HepG2 (cell line): Measurements from ENCODE around the gene IL22. TPM values are rescaled to one million over a fixed set of nuclear protein-coding genes. Genes with fewer than 3 reads are reported as not detected.

ENCODE experiments used
- ATAC-seq: fragments of 200-7000 bp; cut with Tn5 transposase; 3 replicates; pipeline ENCODE4 v1.9.1; 2020; ENCODE audit warnings: mild to moderate bottlenecking, moderate library complexity
- BruUV-seq: library from RNA; stranded (reverse); fragments of 400-500 nt; replicated peaks from 2 replicates; lab custom pipeline; 2021; lab: Mats Ljungman, UMichigan
- CTCF ChIA-PET: fragments of 300-600 bp; formaldehyde crosslinking; extraction: SDS; loops from one replicate; lab custom pipeline; 2021; ENCODE audit warnings: low total read pairs, inconsistent platforms, low intra/inter-chr PET ratio; lab: Yijun Ruan, JAX
- POLR2A ChIA-PET: fragments of 350-600 bp; sonication (Branson Sonifier 250); formaldehyde crosslinking; loops from one replicate; lab custom pipeline; 2020; ENCODE audit warnings: antibody characterized with exemption, inconsistent platforms; lab: Yijun Ruan, JAX
- DNase-seq: peaks from one replicate; pipeline ENCODE4 v3.0.0-alpha.2; 2015; ENCODE audit warnings: low spot score
- FAIRE-seq: peaks from 3 replicates; lab custom pipeline; 2011; peaks lifted over from hg19 to GRCh38; lab: Jason Lieb, UNC
- H2AFZ ChIP-seq: one replicate; pipeline ENCODE4 v1.6.1; 2011; ENCODE audit warnings: low read length, inconsistent platforms
- H3K27ac ChIP-seq: fragments of 300-600 bp; 3 replicates; pipeline ENCODE4 v1.8.0; 2011; ENCODE audit warnings: mixed run types, mild to moderate bottlenecking, mixed read lengths, low read length, inconsistent platforms; ENCODE audit not compliant: insufficient read depth; ENCODE audit errors: extremely low read length
- H3K27me3 ChIP-seq, 2 experiments: fragments of 200-600 bp in 1 of 2; 2 replicates in 1 of 2; 3 replicates in 1 of 2; pipeline versions ENCODE4 v1.6.0 to v1.8.0; 2011; ENCODE audit warnings: low read length in 2 of 2, mild to moderate bottlenecking in 2 of 2, moderate library complexity in 2 of 2, inconsistent platforms in 1 of 2; ENCODE audit not compliant: insufficient read depth in 2 of 2, control insufficient read depth in 1 of 2
- H3K36me3 ChIP-seq, 2 experiments: fragments of 200-600 bp in 1 of 2; replicated peaks in 1 of 2; 2 replicates in 1 of 2; 3 replicates in 1 of 2; pipeline versions ENCODE4 v1.5.1 to v1.8.0; 2011; ENCODE audit warnings: low read length in 2 of 2, inconsistent platforms in 1 of 2; ENCODE audit not compliant: insufficient read depth in 2 of 2, control insufficient read depth in 1 of 2
- H3K4me1 ChIP-seq: 2 replicates; pipeline ENCODE4 v1.5.1; 2012; ENCODE audit warnings: low read length, inconsistent platforms; ENCODE audit not compliant: insufficient read depth
- H3K4me2 ChIP-seq: 2 replicates; pipeline ENCODE4 v1.6.0; 2011; ENCODE audit warnings: low read depth, low read length, inconsistent platforms
- H3K4me3 ChIP-seq, 3 experiments: fragments of 200-600 bp in 1 of 3; sonication (generic), shearing (Covaris generic) in 1 of 3; replicated peaks in 1 of 3; 2 replicates each; pipeline ENCODE4 v1.5.1; 2011 to 2016; ENCODE audit warnings: low read length in 3 of 3, inconsistent platforms in 2 of 3, low read depth in 2 of 3, mild to moderate bottlenecking in 2 of 3, control low read depth in 1 of 3, mixed read lengths in 1 of 3; ENCODE audit not compliant: insufficient read depth in 1 of 3
- H3K79me2 ChIP-seq: one replicate; pipeline ENCODE4 v1.6.1; 2011; ENCODE audit warnings: low read length, inconsistent platforms; ENCODE audit not compliant: insufficient read depth
- H3K9ac ChIP-seq: 2 replicates; pipeline ENCODE4 v1.6.0; 2011; ENCODE audit warnings: mild to moderate bottlenecking, low read depth, low read length, inconsistent platforms; ENCODE audit not compliant: insufficient read depth
- H3K9me3 ChIP-seq: 2 replicates; pipeline ENCODE4 v1.5.1; 2012; ENCODE audit warnings: mild to moderate bottlenecking, low read length
- H4K20me1 ChIP-seq: 2 replicates; pipeline ENCODE4 v1.6.0; 2011; ENCODE audit warnings: inconsistent platforms, mild to moderate bottlenecking, low read length, moderate library complexity; ENCODE audit not compliant: insufficient read depth
- HES4 ChIP-seq: sonication (generic); formaldehyde crosslinking; IDR thresholded peaks from 2 replicates; pipeline ENCODE4 v1.9.0; 2021; ENCODE audit warnings: mild to moderate bottlenecking, missing genetic modification reagents, borderline replicate concordance
- HMG20B ChIP-seq: conservative IDR thresholded peaks from 2 replicates; pipeline ENCODE4 v1.6.1; 2016; ENCODE audit warnings: missing genetic modification reagents, missing compliant biosample characterization
- IKZF4 ChIP-seq: sonication (generic); formaldehyde crosslinking; IDR thresholded peaks from 2 replicates; pipeline ENCODE4 v1.5.1; 2020; ENCODE audit warnings: borderline replicate concordance, mild to moderate bottlenecking, low read depth, missing genetic modification reagents; ENCODE audit errors: not compliant biosample characterization
- JDP2 ChIP-seq: sonication (generic); formaldehyde crosslinking; IDR thresholded peaks from 2 replicates; pipeline ENCODE4 v1.8.1; 2022; ENCODE audit warnings: missing genetic modification reagents, borderline replicate concordance
- KDM5B ChIP-seq: sonication (generic); formaldehyde crosslinking; IDR thresholded peaks from 2 replicates; pipeline ENCODE4 v1.4.0; 2020; ENCODE audit warnings: missing genetic modification reagents, mild to moderate bottlenecking, borderline replicate concordance
- RORA ChIP-seq: sonication (generic); formaldehyde crosslinking; IDR thresholded peaks from 2 replicates; pipeline ENCODE4 v1.5.0; 2020; ENCODE audit warnings: mild to moderate bottlenecking, missing genetic modification reagents, moderate library complexity
- SETDB1 ChIP-seq: sonication (generic); formaldehyde crosslinking; IDR thresholded peaks from 2 replicates; pipeline ENCODE4 v1.5.1; 2020; ENCODE audit warnings: missing genetic modification reagents, mild to moderate bottlenecking, borderline replicate concordance
- SIX1 ChIP-seq: sonication (generic); formaldehyde crosslinking; IDR thresholded peaks from 2 replicates; pipeline ENCODE4 v1.4.0; 2020; ENCODE audit warnings: missing genetic modification reagents, borderline replicate concordance
- ZEB1 ChIP-seq: IDR thresholded peaks from 2 replicates; pipeline ENCODE4 v1.6.1; 2012; ENCODE audit warnings: mild to moderate bottlenecking, low read depth, inconsistent platforms; ENCODE audit not compliant: insufficient replicate concordance
- ZKSCAN8 ChIP-seq: IDR thresholded peaks from 2 replicates; pipeline ENCODE4 v1.6.1; 2016; ENCODE audit warnings: borderline replicate concordance, missing genetic modification reagents, missing compliant biosample characterization
- ZNF180 ChIP-seq: sonication (generic); formaldehyde crosslinking; IDR thresholded peaks from 2 replicates; pipeline ENCODE4 v1.4.0; 2020; ENCODE audit warnings: low read depth, missing genetic modification reagents, borderline replicate concordance
- ZNF207 ChIP-seq: fragments of 450-650 bp; IDR thresholded peaks from 2 replicates; pipeline ENCODE4 v1.6.1; 2016; ENCODE audit warnings: antibody characterized with exemption, borderline replicate concordance
- ZNF292 ChIP-seq: sonication (generic); formaldehyde crosslinking; IDR thresholded peaks from 2 replicates; pipeline ENCODE4 v1.8.1; 2022; ENCODE audit warnings: mild to moderate bottlenecking, low read depth, missing genetic modification reagents, borderline replicate concordance
- ZNF468 ChIP-seq: sonication (generic); formaldehyde crosslinking; IDR thresholded peaks from 2 replicates; pipeline ENCODE4 v1.8.0; 2022; ENCODE audit warnings: mild to moderate bottlenecking, moderate library complexity, missing genetic modification reagents
- ZNF713 ChIP-seq: sonication (generic); formaldehyde crosslinking; IDR thresholded peaks from 2 replicates; pipeline ENCODE4 v1.4.0; 2020; ENCODE audit warnings: mild to moderate bottlenecking, missing genetic modification reagents
- WGBS: methylation state at CpG from one replicate; pipeline ENCODE4 v1.1.6; 2017; ENCODE audit warnings: low lambda C conversion rate; 5-methylcytosine and 5-hydroxymethylcytosine counted together
- in situ Hi-C: cut with HindIII; loops from 2 replicates; pipeline ENCODE4 v1.10.0; 2017; ENCODE audit warnings: low pct_unique_long_range_greater_than_20kb; ENCODE audit not compliant: extremely low pct_ligation_motif_present
- intact Hi-C: fragments of 100-400 bp; cut with micrococcal nuclease; formaldehyde crosslinking; loops from one replicate; pipeline ENCODE4 v1.10.0; 2022; ENCODE audit not compliant: unreplicated experiment
- polyA plus RNA-seq, 8 experiments: library from polyadenylated mRNA; depleted of rRNA in 3 of 8; stranded (reverse) in 7 of 8; unstranded in 1 of 8; fragments of >200 nt; fragmentation: Illumina TruSeq in 4 of 8; extraction: Trizol in 4 of 8; gene quantifications; 2 replicates each; pipeline versions ENCODE4 v1.2.1 to v1.2.3, GENCODE V29; 2011 to 2016; ENCODE audit warnings: low read depth in 4 of 8, missing spikeins in 1 of 8, mixed read lengths in 1 of 8; ENCODE audit not compliant: insufficient read depth in 1 of 8
- total RNA-seq, 5 experiments: library from RNA; depleted of rRNA; stranded (reverse); fragments of >200 nt; fragmentation: Illumina TruSeq; extraction: Trizol; gene quantifications; 2 replicates each; pipeline ENCODE4 v1.2.3, GENCODE V29; 2016; ENCODE audit warnings: low read depth in 1 of 5
- TF ChIP-seq, protein P1 (sequence below): sonication (generic); formaldehyde crosslinking; IDR thresholded peaks from 2 replicates; pipeline ENCODE4 v1.4.0; 2020; ENCODE audit warnings: missing genetic modification reagents
- TF ChIP-seq, protein P2 (sequence below): IDR thresholded peaks from 2 replicates; pipeline ENCODE4 v1.6.1; 2012; ENCODE audit warnings: low read depth, low read length, improper control_type of control experiment
- TF ChIP-seq, protein P3 (sequence below): sonication (generic); formaldehyde crosslinking; IDR thresholded peaks from 2 replicates; pipeline ENCODE4 v1.4.0; 2020; ENCODE audit warnings: missing genetic modification reagents, borderline replicate concordance

Gene IL22
- total and polyA plus RNA-seq, 2 of the 13 experiments (the other 11 are each of a cell fraction or from before 2014, with no cell fraction given), result not detected

DNA sequence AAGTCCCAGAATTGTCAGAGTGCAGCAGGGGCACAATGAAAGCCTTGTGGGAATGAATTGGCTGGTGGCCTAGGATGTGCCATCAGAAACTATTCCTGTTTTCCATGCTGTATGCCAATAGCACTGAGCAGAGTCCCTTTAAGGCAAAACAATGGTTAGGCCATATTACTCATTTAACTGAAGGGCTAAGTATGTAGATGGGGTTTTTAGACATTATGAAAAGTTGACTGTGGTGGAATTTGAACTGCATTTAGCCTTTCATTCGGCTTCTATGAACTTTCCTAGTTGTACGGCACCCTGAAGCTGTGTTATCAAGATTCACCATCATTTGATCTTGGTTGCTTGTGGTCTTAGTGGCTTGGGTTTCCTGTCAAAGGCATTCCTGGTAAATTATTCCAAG, 52.5 kb downstream of the IL22 start:
- Histone ChIP-seq H3K27ac (no peak overlapping the region), H3K36me3 (no peaks in the 10 kb centered on the region), H3K4me1 (no peaks in the 10 kb centered on the region), H3K27me3 (no peaks in the 10 kb centered on the region; a peak in 2 of 5 replicates), H3K4me3 (no peak overlapping the region), H3K9me3 (no peaks in the 10 kb centered on the region), H2AFZ (no peak overlapping the region), H3K9ac (no peak overlapping the region), H4K20me1 (no peaks in the 10 kb centered on the region), H3K4me2 (no peak overlapping the region), H3K79me2 (no peaks in the 10 kb centered on the region)
- BruUV-seq, result no TSS peak
- ATAC-seq (no peak), FAIRE-seq (no peak), DNase-seq (no peak)
- WGBS, result 0% methylated on average over 2 of the region's 2 CpGs
- in situ Hi-C loops (no loop called here), intact Hi-C loops (no loop called here)
- ChIA-PET POLR2A (no interaction called here), CTCF (no interaction called here)
- TF ChIP-seq ZKSCAN8 (CRISPR knock-in tag), result no peak
- TF ChIP-seq JDP2 (CRISPR knock-in tag), result no peak
- no peak for TF ChIP-seq ZNF292 (CRISPR knock-in tag)
- TF ChIP-seq SIX1 (CRISPR knock-in tag), result no peak
- TF ChIP-seq, protein P1, sequence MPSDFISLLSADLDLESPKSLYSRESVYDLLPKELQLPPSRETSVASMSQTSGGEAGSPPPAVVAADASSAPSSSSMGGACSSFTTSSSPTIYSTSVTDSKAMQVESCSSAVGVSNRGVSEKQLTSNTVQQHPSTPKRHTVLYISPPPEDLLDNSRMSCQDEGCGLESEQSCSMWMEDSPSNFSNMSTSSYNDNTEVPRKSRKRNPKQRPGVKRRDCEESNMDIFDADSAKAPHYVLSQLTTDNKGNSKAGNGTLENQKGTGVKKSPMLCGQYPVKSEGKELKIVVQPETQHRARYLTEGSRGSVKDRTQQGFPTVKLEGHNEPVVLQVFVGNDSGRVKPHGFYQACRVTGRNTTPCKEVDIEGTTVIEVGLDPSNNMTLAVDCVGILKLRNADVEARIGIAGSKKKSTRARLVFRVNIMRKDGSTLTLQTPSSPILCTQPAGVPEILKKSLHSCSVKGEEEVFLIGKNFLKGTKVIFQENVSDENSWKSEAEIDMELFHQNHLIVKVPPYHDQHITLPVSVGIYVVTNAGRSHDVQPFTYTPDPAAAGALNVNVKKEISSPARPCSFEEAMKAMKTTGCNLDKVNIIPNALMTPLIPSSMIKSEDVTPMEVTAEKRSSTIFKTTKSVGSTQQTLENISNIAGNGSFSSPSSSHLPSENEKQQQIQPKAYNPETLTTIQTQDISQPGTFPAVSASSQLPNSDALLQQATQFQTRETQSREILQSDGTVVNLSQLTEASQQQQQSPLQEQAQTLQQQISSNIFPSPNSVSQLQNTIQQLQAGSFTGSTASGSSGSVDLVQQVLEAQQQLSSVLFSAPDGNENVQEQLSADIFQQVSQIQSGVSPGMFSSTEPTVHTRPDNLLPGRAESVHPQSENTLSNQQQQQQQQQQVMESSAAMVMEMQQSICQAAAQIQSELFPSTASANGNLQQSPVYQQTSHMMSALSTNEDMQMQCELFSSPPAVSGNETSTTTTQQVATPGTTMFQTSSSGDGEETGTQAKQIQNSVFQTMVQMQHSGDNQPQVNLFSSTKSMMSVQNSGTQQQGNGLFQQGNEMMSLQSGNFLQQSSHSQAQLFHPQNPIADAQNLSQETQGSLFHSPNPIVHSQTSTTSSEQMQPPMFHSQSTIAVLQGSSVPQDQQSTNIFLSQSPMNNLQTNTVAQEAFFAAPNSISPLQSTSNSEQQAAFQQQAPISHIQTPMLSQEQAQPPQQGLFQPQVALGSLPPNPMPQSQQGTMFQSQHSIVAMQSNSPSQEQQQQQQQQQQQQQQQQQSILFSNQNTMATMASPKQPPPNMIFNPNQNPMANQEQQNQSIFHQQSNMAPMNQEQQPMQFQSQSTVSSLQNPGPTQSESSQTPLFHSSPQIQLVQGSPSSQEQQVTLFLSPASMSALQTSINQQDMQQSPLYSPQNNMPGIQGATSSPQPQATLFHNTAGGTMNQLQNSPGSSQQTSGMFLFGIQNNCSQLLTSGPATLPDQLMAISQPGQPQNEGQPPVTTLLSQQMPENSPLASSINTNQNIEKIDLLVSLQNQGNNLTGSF (CRISPR knock-in tag), result no peak
- TF ChIP-seq RORA (CRISPR knock-in tag), result no peak
- TF ChIP-seq ZNF713 (CRISPR knock-in tag), result no peak
- no peak for TF ChIP-seq ZNF180 (CRISPR knock-in tag)
- no peak for TF ChIP-seq HES4
- TF ChIP-seq, protein P2, sequence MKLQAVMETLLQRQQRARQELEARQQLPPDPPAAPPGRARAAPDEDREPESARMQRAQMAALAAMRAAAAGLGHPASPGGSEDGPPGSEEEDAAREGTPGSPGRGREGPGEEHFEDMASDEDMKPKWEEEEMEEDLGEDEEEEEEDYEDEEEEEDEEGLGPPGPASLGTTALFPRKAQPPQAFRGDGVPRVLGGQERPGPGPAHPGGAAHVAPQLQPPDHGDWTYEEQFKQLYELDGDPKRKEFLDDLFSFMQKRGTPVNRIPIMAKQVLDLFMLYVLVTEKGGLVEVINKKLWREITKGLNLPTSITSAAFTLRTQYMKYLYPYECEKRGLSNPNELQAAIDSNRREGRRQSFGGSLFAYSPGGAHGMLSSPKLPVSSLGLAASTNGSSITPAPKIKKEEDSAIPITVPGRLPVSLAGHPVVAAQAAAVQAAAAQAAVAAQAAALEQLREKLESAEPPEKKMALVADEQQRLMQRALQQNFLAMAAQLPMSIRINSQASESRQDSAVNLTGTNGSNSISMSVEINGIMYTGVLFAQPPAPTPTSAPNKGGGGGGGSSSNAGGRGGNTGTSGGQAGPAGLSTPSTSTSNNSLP, result no peak
- no peak for TF ChIP-seq ZEB1
- no peak for TF ChIP-seq HMG20B
- no peak for TF ChIP-seq ZNF468 (CRISPR knock-in tag)
- no peak for TF ChIP-seq KDM5B (CRISPR knock-in tag)
- TF ChIP-seq, protein P3, sequence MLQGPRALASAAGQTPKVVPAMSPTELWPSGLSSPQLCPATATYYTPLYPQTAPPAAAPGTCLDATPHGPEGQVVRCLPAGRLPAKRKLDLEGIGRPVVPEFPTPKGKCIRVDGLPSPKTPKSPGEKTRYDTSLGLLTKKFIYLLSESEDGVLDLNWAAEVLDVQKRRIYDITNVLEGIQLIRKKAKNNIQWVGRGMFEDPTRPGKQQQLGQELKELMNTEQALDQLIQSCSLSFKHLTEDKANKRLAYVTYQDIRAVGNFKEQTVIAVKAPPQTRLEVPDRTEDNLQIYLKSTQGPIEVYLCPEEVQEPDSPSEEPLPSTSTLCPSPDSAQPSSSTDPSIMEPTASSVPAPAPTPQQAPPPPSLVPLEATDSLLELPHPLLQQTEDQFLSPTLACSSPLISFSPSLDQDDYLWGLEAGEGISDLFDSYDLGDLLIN (CRISPR knock-in tag), result no peak
- no peak for TF ChIP-seq ZNF207
- no peak for TF ChIP-seq SETDB1
- TF ChIP-seq IKZF4 (CRISPR knock-in tag), result no peak
